ENCODE results near the gene EVPL. TPM values are rescaled to one million over a fixed set of nuclear protein-coding genes. Genes with fewer than 3 reads are reported as not detected.
A peak's percentile ranks its signal among the peaks of the same experiment; 100 is the strongest.
"Not testable (repeated sequence)": the region's sequence is repeated elsewhere in the genome, so short reads cannot be mapped to it uniquely, and the experiment has no call there.

Gene EVPL
- total RNA-seq, 1 donor from 2014 or later = 0.11 TPM

- no peak for ATAC-seq
- DNase-seq (ENCODE audit: missing footprints) = no peak
- intact Hi-C loops (cut with DNase I) = no loop called here
These were observed 22.1 kb upstream of the EVPL start for GRCh38 chr17:76049239-76049638.

GRCh38 chr17:76048711-76049110, 21.6 kb upstream of the EVPL start:
- intact Hi-C loops (cut with DNase I) = no loop called here
- ATAC-seq (no peak), DNase-seq (ENCODE audit: missing footprints) (no peak)

- no peak for DNase-seq (ENCODE audit: missing footprints)
- intact Hi-C loops (cut with DNase I) = no loop called here
- no peak for ATAC-seq
These were observed 21.0 kb upstream of the EVPL start for GRCh38 chr17:76048025-76048605.

- ATAC-seq (no peak), DNase-seq (ENCODE audit: missing footprints) (no peak)
- intact Hi-C loops (cut with DNase I) = no loop called here
These were observed 19.0 kb upstream of the EVPL start for GRCh38 chr17:76046064-76046463.

GRCh38 chr17:76044475-76045007, 17.4 kb upstream of the EVPL start:
- ATAC-seq; intact Hi-C loops (cut with DNase I): not testable (repeated sequence)

GRCh38 chr17:76042868-76043267, 15.8 kb upstream of the EVPL start:
- intact Hi-C loops (cut with DNase I); DNase-seq (ENCODE audit: missing footprints); ATAC-seq: not testable (repeated sequence)

More at GRCh38 chr17:76044475-76045007, 17.4 kb upstream of the EVPL start:
- DNase-seq (ENCODE audit: missing footprints) = not testable (repeated sequence)

GRCh38 chr17:76040376-76040775, 13.3 kb upstream of the EVPL start:
- DNase-seq (ENCODE audit: missing footprints) (no peak), ATAC-seq (no peak)
- intact Hi-C loops (cut with DNase I) = no loop called here

- DNase-seq (ENCODE audit: missing footprints) (no peak), ATAC-seq (no peak)
- intact Hi-C loops (cut with DNase I) = no loop called here
These were observed 12.0 kb upstream of the EVPL start for GRCh38 chr17:76039121-76039520.

GRCh38 chr17:76038050-76038449, 10.9 kb upstream of the EVPL start:
- intact Hi-C loops (cut with DNase I) = no loop called here
- no peak for ATAC-seq
- DNase-seq (ENCODE audit: missing footprints) = no peak

GRCh38 chr17:76036497-76037261, 9.6 kb upstream of the EVPL start:
- ATAC-seq (peak; percentile 48), DNase-seq (ENCODE audit: missing footprints) (no peak)
- intact Hi-C loops (cut with DNase I) = no loop called here

GRCh38 chr17:76034428-76035350, 7.6 kb upstream of the EVPL start:
- ATAC-seq (no peak), DNase-seq (ENCODE audit: missing footprints) (no peak)
- intact Hi-C loops (cut with DNase I) = no loop called here

GRCh38 chr17:76033139-76033538, 6.0 kb upstream of the EVPL start:
- intact Hi-C loops (cut with DNase I) = no loop called here
- peak; percentile 27 for DNase-seq (ENCODE audit: missing footprints)
- ATAC-seq = no peak

- intact Hi-C loops (cut with DNase I) = no loop called here
- DNase-seq (ENCODE audit: missing footprints) (no peak), ATAC-seq (no peak)
These were observed 5.6 kb upstream of the EVPL start for GRCh38 chr17:76032780-76033108.

GRCh38 chr17:76032073-76032779, 5.1 kb upstream of the EVPL start:
- ATAC-seq = no peak
- DNase-seq (ENCODE audit: missing footprints) = peak; percentile 57

GRCh38 chr17:76026714-76027158, 370 bp downstream of the EVPL start:
- intact Hi-C loops (cut with DNase I) = no loop called here
- no peak for ATAC-seq

More at GRCh38 chr17:76032073-76032779, 5.1 kb upstream of the EVPL start:
- intact Hi-C loops (cut with DNase I) = no loop called here

GRCh38 chr17:76025294-76025693, 1.8 kb downstream of the EVPL start:
- ATAC-seq (no peak), DNase-seq (ENCODE audit: missing footprints) (peak; percentile 15)
- intact Hi-C loops (cut with DNase I) = no loop called here

More at GRCh38 chr17:76026714-76027158, 370 bp downstream of the EVPL start:
- no peak for DNase-seq (ENCODE audit: missing footprints)

GRCh38 chr17:76024353-76024752, 2.8 kb downstream of the EVPL start:
- ATAC-seq (no peak), DNase-seq (ENCODE audit: missing footprints) (peak; percentile 54)
- intact Hi-C loops (cut with DNase I) = no loop called here

GRCh38 chr17:76023900-76024237, 3.2 kb downstream of the EVPL start:
- no peak for ATAC-seq

More at GRCh38 chr17:76023900-76024237, 3.2 kb downstream of the EVPL start:
- intact Hi-C loops (cut with DNase I) = no loop called here
- peak; percentile 37 for DNase-seq (ENCODE audit: missing footprints)
